Right lobe of liver (tissue), 5 donors: ENCODE data around the gene CPXM2. TPM values are rescaled to one million over a fixed set of nuclear protein-coding genes. Genes with fewer than 3 reads are reported as not detected.

ENCODE experiments used
- total RNA-seq, 6 experiments: library from RNA; depleted of rRNA in 2 of 6; stranded (reverse); fragments of >200 nt in 2 of 6; fragmentation: NEBNext Ultra II Directional in 3 of 6; extraction: Animal tissue kit (Norgen Biotek cat#: 25700) in 3 of 6; gene quantifications; one replicate each; pipeline versions ENCODE4 v1.1.0 to v1.2.4, GENCODE V29; 2016 to 2023
- donor health status: DM: no; HTN: no; CAD: no.
- donor health status: DM: no; HTN: no; CAD: no.
- donor health status: DM: no; HTN: yes; CAD: no.
- donor health status: DM: no; HTN: yes; CAD: no.

The CPXM2 gene
- total RNA-seq, 6 experiments from 2014 or later, result 0.29 to 2.6 (median 0.69) TPM

Other genes with a start within 250 kb of the CPXM2 start
- gene GPR26, start 225.5 kb downstream of the CPXM2 start, total RNA-seq, result not detected
- 10 to 100 TPM in 5 of 6 experiments, 1 to 10 TPM in 1; 9.2 to 25.8 (median 11.8) TPM for gene CHST15, start 201.8 kb upstream of the CPXM2 start, total RNA-seq